ENCODE data around the gene RCVRN. TPM values are rescaled to one million over a fixed set of nuclear protein-coding genes. Genes with fewer than 3 reads are reported as not detected.

Gene RCVRN
- polyA plus RNA-seq, 1 donor = 0.25 TPM

GRCh38 chr17:9898812-9899211 is 6.3 kb downstream of the RCVRN start:
- DNase-seq (ENCODE audit: low read depth) = no peak

- no peak for DNase-seq (ENCODE audit: low read depth)
Measured at GRCh38 chr17:9897372-9897968, 7.6 kb downstream of the RCVRN start.

DNA sequence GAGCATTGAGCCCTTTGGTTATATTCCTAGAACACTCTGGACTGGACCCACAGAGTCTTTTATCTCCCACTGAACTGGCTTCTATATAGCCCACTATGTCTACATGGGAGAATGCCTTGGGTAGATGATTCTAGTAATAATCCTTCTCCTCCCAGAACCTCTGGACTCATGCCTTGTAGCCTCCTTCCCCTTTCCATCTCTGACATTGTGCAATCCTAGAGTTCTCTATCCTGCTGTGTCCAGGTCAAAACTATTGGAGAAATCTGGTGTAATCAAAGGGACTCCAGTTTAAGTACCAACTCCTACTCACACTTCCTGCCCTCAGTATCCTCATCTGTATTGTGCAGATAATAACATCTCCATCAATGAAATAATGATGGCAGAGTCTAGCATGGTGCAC is 9.1 kb downstream of the RCVRN start:
- no peak for DNase-seq (ENCODE audit: low read depth)

DNA sequence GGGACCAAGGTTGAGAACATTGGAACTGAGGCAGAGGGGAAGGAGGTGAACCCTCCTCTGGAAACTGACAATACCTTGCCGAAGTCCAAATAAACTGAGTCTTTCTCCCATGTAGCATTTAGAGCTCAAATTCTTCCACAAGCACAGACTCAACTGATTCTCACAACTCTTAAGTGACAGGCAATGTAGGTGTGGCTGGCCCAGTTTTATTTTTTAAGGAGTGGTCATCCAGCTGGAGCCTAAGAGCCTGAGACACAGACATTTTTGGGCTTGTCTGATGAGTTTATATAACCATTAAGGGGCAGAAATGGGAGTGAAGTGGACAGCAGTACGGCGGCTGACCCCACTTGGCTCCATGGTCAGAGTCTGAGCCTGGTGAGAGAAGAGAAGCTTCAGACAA is 10.8 kb downstream of the RCVRN start:
- DNase-seq (ENCODE audit: low read depth) = no peak

DNA sequence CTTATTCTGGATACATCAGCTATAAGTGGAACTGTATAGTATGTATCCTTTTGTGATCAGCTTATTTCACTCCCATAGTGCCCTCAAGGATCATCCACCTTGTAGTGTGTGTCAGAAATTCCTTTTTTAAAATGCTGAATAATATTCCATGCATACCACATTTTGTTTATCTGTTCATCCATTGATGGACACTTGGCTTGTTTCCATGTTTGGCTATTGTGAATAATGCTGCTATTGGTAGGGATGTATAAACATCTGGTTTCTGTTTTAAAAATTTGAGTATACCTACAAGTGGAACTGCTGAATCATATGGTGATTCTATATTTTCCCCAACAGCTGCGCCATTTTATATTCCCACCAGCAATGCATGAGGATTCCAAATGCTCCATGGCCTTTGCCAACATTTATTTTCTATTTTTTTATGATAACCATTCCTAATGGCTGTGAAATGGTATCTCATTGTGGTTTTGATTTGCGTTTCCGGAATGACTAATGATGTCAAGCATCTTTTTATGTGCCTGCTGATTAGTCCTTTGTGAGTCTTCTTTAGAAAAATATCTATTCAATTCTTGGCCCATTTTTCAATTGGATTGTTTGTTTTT is 11.6 kb downstream of the RCVRN start:
- DNase-seq (ENCODE audit: low read depth) = no peak

DNA sequence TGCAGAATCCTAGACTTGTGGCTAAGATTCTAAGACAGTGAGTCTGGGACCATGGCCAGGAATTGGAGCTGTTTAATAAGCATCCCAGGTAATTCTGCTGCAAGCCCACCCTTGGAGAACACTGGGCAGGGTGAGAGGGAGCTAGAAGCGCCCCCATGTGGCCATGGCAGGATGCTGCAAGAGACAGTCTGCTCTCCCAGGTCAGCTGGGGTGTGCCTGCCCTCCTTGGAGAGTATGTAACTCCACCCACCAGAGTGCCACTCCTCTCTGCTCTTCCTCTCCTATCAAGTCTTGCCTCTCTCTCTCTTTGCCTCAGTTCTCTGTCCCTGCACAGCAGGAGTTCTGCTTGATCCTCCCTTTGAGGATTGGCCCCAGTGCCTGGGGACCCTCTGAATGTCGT is 14.9 kb downstream of the RCVRN start:
- no peak for DNase-seq (ENCODE audit: low read depth)

- DNase-seq (ENCODE audit: low read depth) = no peak
Measured at GRCh38 chr17:9887508-9887907, 17.6 kb downstream of the RCVRN start.

DNA sequence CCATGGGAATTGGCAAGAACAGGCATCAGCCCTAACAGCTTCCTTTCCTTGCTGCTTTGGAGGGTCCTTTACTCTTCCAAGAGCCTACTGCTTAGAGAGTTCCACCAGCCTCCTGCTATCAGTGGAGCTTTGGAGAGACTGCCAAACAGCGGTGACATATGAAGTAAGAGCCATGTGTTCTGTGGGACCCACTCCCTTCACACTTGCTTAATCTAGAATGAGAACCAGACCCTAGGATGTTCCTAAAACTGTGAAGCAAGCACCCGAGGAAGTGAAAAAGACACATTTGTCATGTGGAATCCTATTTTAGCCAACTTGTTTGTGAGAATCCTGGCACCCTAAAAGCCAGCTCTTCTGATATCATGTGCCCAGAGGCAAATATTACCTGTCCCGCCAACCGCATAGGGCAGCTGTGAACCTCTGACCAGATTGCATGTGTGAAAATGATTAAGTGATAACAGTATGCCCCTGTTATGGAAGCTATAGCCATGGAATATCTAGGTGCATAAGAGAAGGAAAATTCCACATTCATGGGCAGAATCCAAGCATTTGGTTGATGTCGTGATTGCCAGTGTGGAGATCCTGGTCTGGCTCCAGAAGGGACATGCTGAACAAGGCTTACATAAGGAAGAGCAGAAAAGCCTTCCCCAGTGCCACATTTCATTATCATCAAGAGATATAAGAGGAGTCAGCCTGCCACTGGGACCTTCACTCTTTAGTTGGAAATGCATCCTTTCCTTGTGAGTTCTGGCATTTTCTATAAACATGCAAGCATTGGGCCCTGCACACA is 18.7 kb downstream of the RCVRN start:
- no peak for DNase-seq (ENCODE audit: low read depth)

- no peak for DNase-seq (ENCODE audit: low read depth)
Measured at GRCh38 chr17:9883451-9883850, 21.6 kb downstream of the RCVRN start.

- DNase-seq (ENCODE audit: low read depth) = no peak
Measured at GRCh38 chr17:9880582-9880999, 24.5 kb downstream of the RCVRN start.

- no peak for DNase-seq (ENCODE audit: low read depth)
Measured at GRCh38 chr17:9878786-9879525, 26.1 kb downstream of the RCVRN start.

GRCh38 chr17:9878356-9878755 is 26.7 kb downstream of the RCVRN start:
- DNase-seq (ENCODE audit: low read depth) = no peak

- DNase-seq (ENCODE audit: low read depth) = no peak
Measured at GRCh38 chr17:9875441-9875840, 29.6 kb downstream of the RCVRN start.

GRCh38 chr17:9874722-9875121 is 30.3 kb downstream of the RCVRN start:
- DNase-seq (ENCODE audit: low read depth) = no peak

GRCh38 chr17:9872852-9873251 is 32.2 kb downstream of the RCVRN start:
- DNase-seq (ENCODE audit: low read depth) = no peak

GRCh38 chr17:9868552-9868951 is 36.5 kb downstream of the RCVRN start:
- no peak for DNase-seq (ENCODE audit: low read depth)

DNA sequence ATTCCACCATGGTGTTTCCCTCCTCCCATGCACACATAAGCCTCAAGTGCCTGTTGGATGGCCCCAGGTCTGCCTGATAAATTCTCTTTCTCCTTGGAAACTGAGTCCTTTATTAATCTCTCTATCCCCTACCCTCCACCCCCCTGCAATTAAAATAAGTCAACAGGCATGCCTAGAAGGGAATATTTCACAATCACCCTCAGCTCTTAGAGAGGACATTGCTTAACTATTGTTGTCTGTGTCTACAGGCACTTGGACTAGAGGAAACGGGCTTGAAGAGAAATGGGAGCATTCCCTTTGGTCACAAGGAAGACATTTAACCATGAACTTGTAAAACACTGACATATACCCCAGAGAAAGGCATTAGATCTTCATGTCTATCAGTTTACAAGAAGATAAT is 39.5 kb downstream of the RCVRN start:
- DNase-seq (ENCODE audit: low read depth) = no peak

GRCh38 chr17:9862949-9863348 is 42.1 kb downstream of the RCVRN start:
- no peak for DNase-seq (ENCODE audit: low read depth)

DNA sequence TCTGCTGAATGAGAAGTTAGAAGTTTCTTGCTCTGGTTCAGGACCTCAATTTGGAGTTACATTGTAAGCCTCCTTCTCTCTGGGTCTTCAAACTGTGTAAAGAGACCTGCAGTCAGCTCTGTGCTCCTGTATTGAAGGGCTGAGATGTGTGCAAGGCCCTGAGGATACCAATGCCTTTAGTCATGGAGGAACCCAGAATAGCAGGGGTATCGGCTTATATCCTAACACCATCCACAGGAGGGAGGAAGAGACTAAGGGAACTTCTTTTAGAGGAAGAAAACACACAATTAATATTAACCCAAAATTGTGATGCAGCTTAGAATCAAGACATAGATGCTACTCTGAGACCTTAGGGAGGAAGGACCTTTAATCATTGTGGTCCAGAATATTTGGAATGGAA is 42.9 kb downstream of the RCVRN start:
- DNase-seq (ENCODE audit: low read depth) = no peak

GRCh38 chr17:9860851-9861250 is 44.2 kb downstream of the RCVRN start:
- no peak for DNase-seq (ENCODE audit: low read depth)

- DNase-seq (ENCODE audit: low read depth) = no peak
Measured at GRCh38 chr17:9859781-9860180, 45.3 kb downstream of the RCVRN start.

DNA sequence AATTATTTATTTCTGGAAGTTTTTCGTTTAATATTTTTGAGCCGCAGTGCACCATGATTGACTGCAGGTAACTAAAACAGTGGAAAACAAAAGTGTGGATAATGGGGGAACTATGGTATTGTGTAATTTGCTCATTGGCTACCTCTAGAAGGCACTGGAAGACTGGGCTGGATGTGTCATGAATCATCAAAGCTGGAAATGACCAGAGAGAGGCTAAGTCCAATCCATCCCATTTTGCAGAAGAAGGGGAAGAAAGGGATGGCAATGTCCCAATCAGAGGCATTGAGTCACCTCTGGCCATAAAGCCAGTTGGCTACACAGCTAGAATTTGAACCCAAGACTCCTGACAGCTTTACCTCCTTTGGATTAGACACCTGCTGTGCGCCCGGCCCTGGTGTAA is 50.0 kb downstream of the RCVRN start:
- DNase-seq (ENCODE audit: low read depth) = no peak

- DNase-seq (ENCODE audit: low read depth) = no peak
Measured at GRCh38 chr17:9854255-9854654, 50.8 kb downstream of the RCVRN start.

Data from forelimb muscle (tissue), 1 donor.